HG03558 (cell line): ENCODE data around the gene FTSJ3.

ENCODE experiments used
- ATAC-seq: cut with Tn5 transposase; IDR thresholded peaks from one replicate; pipeline ENCODE4 v1.9.1; 2021; ENCODE audit warnings: moderate number of reproducible peaks; ENCODE audit not compliant: unreplicated experiment; ENCODE audit errors: extremely low read depth

FTSJ3 gene

GRCh38 chr17:63792055-63792729, 35.3 kb downstream of the FTSJ3 start:
- ATAC-seq, result no peak

- no peak for ATAC-seq
Observed at GRCh38 chr17:63790057-63790456, 37.4 kb downstream of the FTSJ3 start.

GRCh38 chr17:63786971-63787711, 40.3 kb downstream of the FTSJ3 start:
- no peak for ATAC-seq

- ATAC-seq, result no peak
Observed at GRCh38 chr17:63786117-63786516, 41.3 kb downstream of the FTSJ3 start.

GRCh38 chr17:63785556-63785955, 41.9 kb downstream of the FTSJ3 start:
- no peak for ATAC-seq

- no peak for ATAC-seq
Observed at GRCh38 chr17:63783522-63783921, 43.9 kb downstream of the FTSJ3 start.

GRCh38 chr17:63780928-63781327, 46.5 kb downstream of the FTSJ3 start:
- ATAC-seq, result no peak

GRCh38 chr17:63780507-63780906, 47.0 kb downstream of the FTSJ3 start:
- ATAC-seq, result no peak

GRCh38 chr17:63775420-63775819, 52.0 kb downstream of the FTSJ3 start:
- ATAC-seq, result no peak

GRCh38 chr17:63774969-63775265, 52.5 kb downstream of the FTSJ3 start:
- no peak for ATAC-seq

GRCh38 chr17:63774141-63774968, 53.1 kb downstream of the FTSJ3 start, which contains the start of gene DDX42:
Gene DDX42 (plus strand): TSS chr17:63774170. CDS start chr17:63787050, 12,880 bp downstream.
- no peak for ATAC-seq

- ATAC-seq, result peak; percentile 72
Observed at GRCh38 chr17:63773272-63774140, 54.0 kb downstream of the FTSJ3 start, which contains the start of gene CCDC47. Gene CCDC47 (minus strand): TSS chr17:63773597. CDS start chr17:63766175, 7,422 bp downstream.

- ATAC-seq, result no peak
Observed at GRCh38 chr17:63772801-63773271, 54.6 kb downstream of the FTSJ3 start.
